WTC11 (cell line): ENCODE measurements around the gene FAM117B.

Source experiments
- CTCF ChIP-seq: fragments of 200-600 bp; IDR thresholded peaks from 2 replicates; pipeline ENCODE4 v1.8.0; 2022; ENCODE audit warnings: antibody characterized with exemption
- E2F1 ChIP-seq: sonication (generic); formaldehyde crosslinking; IDR thresholded peaks from 2 replicates; pipeline ENCODE4 v1.8.0; 2022; ENCODE audit warnings: mild to moderate bottlenecking, missing genetic modification reagents
- MXD4 ChIP-seq: fragments of 250-450 bp; sonication (Bioruptor Pico); IDR thresholded peaks from 2 replicates; pipeline ENCODE4 v1.8.0; 2021; ENCODE audit warnings: mild to moderate bottlenecking, moderate library complexity, borderline replicate concordance
- SP1 ChIP-seq: sonication (generic); formaldehyde crosslinking; conservative IDR thresholded peaks from 2 replicates; pipeline ENCODE4 v1.8.1; 2022; ENCODE audit warnings: missing genetic modification reagents

GRCh38 chr2:202771336-202771735 is 136.6 kb downstream of the FAM117B start:
- no peak for TF ChIP-seq CTCF
- TF ChIP-seq MXD4 (CRISPR knock-in tag) = no peak
- TF ChIP-seq SP1 = no peak
- no peak for TF ChIP-seq E2F1
